SK-N-MC (cell line): Measurements from ENCODE around the gene FIBCD1.
A peak's percentile ranks its signal among the peaks of the same experiment; 100 is the strongest.

ENCODE experiments used
- DNase-seq: peaks from one replicate; pipeline ENCODE4 v3.0.0-alpha.2; 2011; ENCODE audit warnings: low read depth, low spot score
- H3K27ac ChIP-seq: fragments of 200-600 bp; sonication (generic); 2 replicates; pipeline ENCODE4 v1.5.1; 2016; ENCODE audit warnings: mixed run types
- H3K36me3 ChIP-seq: fragments of 200-600 bp; sonication (generic); 2 replicates; pipeline ENCODE4 v1.6.1; 2017; ENCODE audit warnings: antibody characterized with exemption, low read length, mixed read lengths; ENCODE audit not compliant: insufficient read depth
- H3K4me3 ChIP-seq: fragments of 200-600 bp; sonication (generic); 2 replicates; pipeline ENCODE4 v1.5.1; 2016
- H3K9ac ChIP-seq: fragments of 200-600 bp; sonication (generic); 2 replicates; pipeline ENCODE4 v1.8.0; 2017; ENCODE audit warnings: mixed run types, mixed read lengths; ENCODE audit not compliant: insufficient read length
- H3K9me3 ChIP-seq: fragments of 200-600 bp; sonication (generic); 2 replicates; pipeline ENCODE4 v1.6.1; 2017; ENCODE audit warnings: low read depth, mild to moderate bottlenecking, antibody characterized with exemption, low read length, moderate library complexity, mixed read lengths
- EZH2 ChIP-seq: fragments of 200-600 bp; sonication (generic); IDR thresholded peaks from one replicate; pipeline ENCODE4 v1.6.1; 2017; ENCODE audit warnings: antibody characterized with exemption
- FOXP2 ChIP-seq: optimal IDR thresholded peaks from 2 replicates; pipeline ENCODE3; 2011; ENCODE audit warnings: mild to moderate bottlenecking, moderate library complexity; ENCODE audit not compliant: insufficient read depth; ENCODE audit errors: extremely low read length, control extremely low read depth
- POLR2AphosphoS5 ChIP-seq: IDR thresholded peaks from 2 replicates; pipeline ENCODE4 v1.6.1; 2012; ENCODE audit warnings: mild to moderate bottlenecking, low read depth, low read length, borderline replicate concordance

Gene FIBCD1

GRCh38 chr9:130857864-130858738 lies 80.9 kb downstream of the FIBCD1 start:
- Histone ChIP-seq H3K27ac (0 out of 2 replicates have a peak overlapping the region, but pooled peaks have one; percentile 8), H3K9ac (no peak overlapping the region), H3K9me3 (no peaks in the 10 kb centered on the region), H3K36me3 (peaks cover 84% of the 10 kb centered on the region), H3K4me3 (no peak overlapping the region)
- no peak for TF ChIP-seq EZH2
- DNase-seq: no peak

- Histone ChIP-seq H3K36me3 (peaks cover 69% of the 10 kb centered on the region), H3K27ac (no peak overlapping the region), H3K4me3 (no peak overlapping the region), H3K9me3 (no peaks in the 10 kb centered on the region), H3K9ac (no peak overlapping the region)
- no peak for DNase-seq
- no peak for TF ChIP-seq POLR2AphosphoS5
- no peak for TF ChIP-seq EZH2
- TF ChIP-seq FOXP2: no peak
Observed at GRCh38 chr9:130856474-130856873, 82.6 kb downstream of the FIBCD1 start.

- H3K36me3 ChIP-seq: peaks cover 57% of the 10 kb centered on the region
- TF ChIP-seq POLR2AphosphoS5 (no peak), EZH2 (no peak), FOXP2 (no peak)
- no peak overlapping the region for H3K9ac ChIP-seq
- no peaks in the 10 kb centered on the region for H3K9me3 ChIP-seq
- no peak for DNase-seq
- H3K27ac ChIP-seq: no peak overlapping the region
- H3K4me3 ChIP-seq: no peak overlapping the region
Observed at GRCh38 chr9:130854835-130855234, 84.2 kb downstream of the FIBCD1 start.

GRCh38 chr9:130854092-130854491 lies 85.0 kb downstream of the FIBCD1 start:
- TF ChIP-seq FOXP2 (no peak), POLR2AphosphoS5 (no peak), EZH2 (no peak)
- Histone ChIP-seq H3K9me3 (no peaks in the 10 kb centered on the region), H3K4me3 (no peak overlapping the region), H3K27ac (no peak overlapping the region), H3K36me3 (peaks cover 55% of the 10 kb centered on the region), H3K9ac (no peak overlapping the region)
- no peak for DNase-seq

- TF ChIP-seq FOXP2 (no peak), EZH2 (no peak), POLR2AphosphoS5 (no peak)
- no peak for DNase-seq
- peaks cover 43% of the 10 kb centered on the region for H3K36me3 ChIP-seq
Observed at GRCh38 chr9:130852801-130853200, 86.2 kb downstream of the FIBCD1 start.

More at GRCh38 chr9:130852801-130853200, 86.2 kb downstream of the FIBCD1 start:
- Histone ChIP-seq H3K27ac (no peak overlapping the region), H3K9ac (no peak overlapping the region), H3K9me3 (no peaks in the 10 kb centered on the region), H3K4me3 (no peak overlapping the region)
